A549 (cell line): Measurements from ENCODE around the gene MS4A4E. TPM values are rescaled to one million over a fixed set of nuclear protein-coding genes. Genes with fewer than 3 reads are reported as not detected.
"Not testable (repeated sequence)": the region's sequence is repeated elsewhere in the genome, so short reads cannot be mapped to it uniquely, and the experiment has no call there.

ENCODE experiments used
- ATAC-seq, 2 experiments: fragments of 200-7000 bp in 1 of 2; fragments of >200 bp in 1 of 2; cut with Nextera tagmentation in 1 of 2; cut with Tn5 transposase in 1 of 2; 3 replicates each; pipeline versions ENCODE4 v1.8.0 to v1.9.1; 2018 to 2020; ENCODE audit warnings: mild to moderate bottlenecking in 1 of 2, moderate library complexity in 1 of 2
- CTCF ChIA-PET: fragments of 300-600 bp; sonication (Branson Sonifier 250); formaldehyde crosslinking; extraction: SDS; loops from one replicate; lab custom pipeline; 2021; ENCODE audit warnings: antibody characterized with exemption, inconsistent platforms; lab: Yijun Ruan, JAX
- POLR2A ChIA-PET: fragments of 350-600 bp; formaldehyde crosslinking; extraction: SDS; loops from one replicate; lab custom pipeline; 2021; ENCODE audit warnings: antibody characterized with exemption, inconsistent platforms; lab: Yijun Ruan, JAX
- DNase-seq, 2 experiments: peaks; one replicate each; pipeline versions ENCODE4 v3.0.0 to v3.0.0-alpha.2; 2011 to 2016; ENCODE audit warnings: low read depth in 1 of 2, low spot score in 1 of 2
- FAIRE-seq: peaks from 2 replicates; lab custom pipeline; 2011; peaks lifted over from hg19 to GRCh38; lab: Jason Lieb, UNC
- H3K27ac ChIP-seq, 2 experiments: fragments of >200 bp; sonication (Bioruptor Twin); formaldehyde crosslinking; 3 replicates each; pipeline ENCODE4 v1.5.1; 2016 to 2017
- H3K4me1 ChIP-seq: fragments of >200 bp; sonication (Bioruptor Twin); formaldehyde crosslinking; 3 replicates; pipeline ENCODE4 v1.6.1; 2016
- H3K4me2 ChIP-seq: fragments of >200 bp; sonication (Bioruptor Twin); formaldehyde crosslinking; 3 replicates; pipeline ENCODE4 v1.6.1; 2016
- H3K4me3 ChIP-seq: fragments of >200 bp; sonication (Bioruptor Twin); formaldehyde crosslinking; 3 replicates; pipeline ENCODE4 v1.5.1; 2016
- H3K9me3 ChIP-seq: fragments of >200 bp; sonication (Bioruptor Twin); formaldehyde crosslinking; 3 replicates; pipeline ENCODE4 v1.6.1; 2016
- ATOH8 ChIP-seq: fragments of 250-450 bp; sonication (Bioruptor Pico); IDR thresholded peaks from 2 replicates; pipeline ENCODE4 v1.5.0; 2020; ENCODE audit warnings: low read depth, mild to moderate bottlenecking, moderate library complexity
- BCL3 ChIP-seq: fragments of >200 bp; sonication (Bioruptor Twin); formaldehyde crosslinking; IDR thresholded peaks from 3 replicates; pipeline ENCODE4 v1.6.1; 2016
- CTCF ChIP-seq: fragments of >200 bp; sonication (Bioruptor Twin); formaldehyde crosslinking; IDR thresholded peaks from 3 replicates; pipeline ENCODE4 v1.5.1; 2016
- ELK1 ChIP-seq: fragments of 150-350 bp; IDR thresholded peaks from 2 replicates; pipeline ENCODE4 v1.6.1; 2014; ENCODE audit warnings: low read depth, mild to moderate bottlenecking, low read length
- EP300 ChIP-seq, 2 experiments: fragments of >200 bp; sonication (Bioruptor Twin); formaldehyde crosslinking; IDR thresholded peaks; 2 replicates in 1 of 2; 3 replicates in 1 of 2; pipeline ENCODE4 v1.6.1; 2016 to 2017
- ESRRA ChIP-seq: fragments of 150-350 bp; IDR thresholded peaks from 2 replicates; pipeline ENCODE4 v1.6.1; 2014; ENCODE audit warnings: mild to moderate bottlenecking, low read length, borderline replicate concordance
- GATA3 ChIP-seq: IDR thresholded peaks from 2 replicates; pipeline ENCODE4 v1.6.1; 2012; ENCODE audit warnings: borderline replicate concordance
- HEYL ChIP-seq: fragments of 250-450 bp; sonication (Bioruptor Pico); IDR thresholded peaks from 2 replicates; pipeline ENCODE4 v1.8.0; 2021; ENCODE audit warnings: mild to moderate bottlenecking, moderate library complexity
- HMGXB4 ChIP-seq: fragments of 250-450 bp; sonication (Bioruptor Pico); IDR thresholded peaks from 2 replicates; pipeline ENCODE4 v1.5.0; 2021; ENCODE audit warnings: mild to moderate bottlenecking, moderate library complexity, borderline replicate concordance
- HOXA7 ChIP-seq: fragments of 250-450 bp; sonication (Bioruptor Pico); IDR thresholded peaks from 2 replicates; pipeline ENCODE4 v1.5.0; 2020; ENCODE audit warnings: mild to moderate bottlenecking, moderate library complexity
- NPAS2 ChIP-seq: fragments of 250-450 bp; sonication (Bioruptor Pico); IDR thresholded peaks from 2 replicates; pipeline ENCODE4 v1.8.0; 2022; ENCODE audit warnings: mild to moderate bottlenecking, moderate library complexity, borderline replicate concordance
- RCOR1 ChIP-seq: fragments of 150-350 bp; IDR thresholded peaks from 2 replicates; pipeline ENCODE4 v1.6.1; 2014; ENCODE audit warnings: antibody characterized with exemption, low read length, low read depth
- SMC3 ChIP-seq: fragments of >200 bp; sonication (Bioruptor Twin); formaldehyde crosslinking; IDR thresholded peaks from 3 replicates; pipeline ENCODE4 v1.6.1; 2018; ENCODE audit warnings: inconsistent platforms
- TFCP2L1 ChIP-seq: fragments of 250-450 bp; sonication (Bioruptor Pico); IDR thresholded peaks from 2 replicates; pipeline ENCODE4 v1.5.0; 2021; ENCODE audit warnings: mild to moderate bottlenecking
- TP53 ChIP-seq: fragments of 250-450 bp; sonication (Bioruptor Pico); IDR thresholded peaks from 2 replicates; pipeline ENCODE4 v1.5.0; 2021; ENCODE audit warnings: mild to moderate bottlenecking, moderate library complexity
- ZFP36 ChIP-seq: fragments of 450-650 bp; IDR thresholded peaks from 2 replicates; pipeline ENCODE4 v1.6.1; 2014; ENCODE audit warnings: borderline replicate concordance; ENCODE audit not compliant: partially characterized antibody
- WGBS: methylation state at CpG from one replicate; pipeline ENCODE4 v1.1.6; 2017; ENCODE audit errors: missing lambda C conversion rate; 5-methylcytosine and 5-hydroxymethylcytosine counted together
- polyA minus RNA-seq: library from RNA; depleted of rRNA, polyadenylated mRNA; stranded (reverse); fragments of >200 nt; gene quantifications from 2 replicates; pipeline ENCODE4 v1.2.3, GENCODE V29; 2011; rRNA and poly(A)+ RNA removed
- polyA plus RNA-seq, 4 experiments: library from polyadenylated mRNA; depleted of rRNA in 3 of 4; stranded (reverse); fragments of >200 nt; fragmentation: RNase III in 1 of 4; extraction: RNeasy Plus Mini Kit Qiagen cat#74134 plus additional on column Dnase treatment in 1 of 4; gene quantifications; 2 replicates in 3 of 4; 3 replicates in 1 of 4; pipeline ENCODE4 v1.2.3, GENCODE V29; 2011 to 2017

MS4A4E gene
- polyA plus RNA-seq (2011; rRNA removed) = not detected in 2 replicates
- not detected in 2 replicates for polyA plus RNA-seq (2012; cell fraction: cytosol; rRNA removed)
- polyA plus RNA-seq (2012; cell fraction: nucleus; rRNA removed) = not detected in 2 replicates
- not detected in 3 replicates for polyA plus RNA-seq (2017; fragmentation: RNase III; extraction: RNeasy Plus Mini Kit Qiagen cat#74134 plus additional on column Dnase treatment)
- polyA minus RNA-seq = not detected in 2 replicates

- Histone ChIP-seq H3K9me3 (no peaks in the 10 kb centered on the region), H3K4me2 (no peak within 1 kb of the TSS), H3K27ac (no peak within 1 kb of the TSS), H3K4me1 (no peaks in the 10 kb centered on the region), H3K4me3 (no peak within 1 kb of the TSS)
- ChIA-PET POLR2A (no interaction called here), CTCF (no interaction called here)
- ATAC-seq (no peak), DNase-seq (no peak), FAIRE-seq (no peak)
- no peak for TF ChIP-seq CTCF
- no peak for TF ChIP-seq ATOH8 (CRISPR knock-in tag)
- no peak for TF ChIP-seq ELK1
- no peak for TF ChIP-seq HMGXB4 (CRISPR knock-in tag)
- no peak for TF ChIP-seq ESRRA
- TF ChIP-seq EP300 (IDR thresholded peaks at IDR 0.05) = no peak
- no peak for TF ChIP-seq RCOR1
- WGBS = 45% methylated on average over 5 of the region's 5 CpGs
These were observed at the start of gene MS4A4E for GRCh38 chr11:60242740-60243239. MS4A4E (minus strand) TSS chr11:60243137; CDS start chr11:60230055, 13,082 bp downstream.

GRCh38 chr11:60292145-60292544 is 49.2 kb upstream of the MS4A4E start:
- ChIA-PET CTCF (interaction anchor here (1.3 kb wide), 1 partner anchor 27 kb away, joined by 4 read pairs; no protein-coding TSS in a partner anchor), POLR2A (no interaction called here)
- DNase-seq = no peak
- FAIRE-seq = no peak
- no peak for ATAC-seq
- Histone ChIP-seq H3K9me3 (no peaks in the 10 kb centered on the region), H3K27ac (no peak overlapping the region), H3K4me2 (no peak overlapping the region), H3K4me3 (no peak overlapping the region), H3K4me1 (no peaks in the 10 kb centered on the region)
- TF ChIP-seq NPAS2 (no peak), SMC3 (no peak), HEYL (CRISPR knock-in tag) (no peak), GATA3 (no peak), BCL3 (no peak), TFCP2L1 (CRISPR knock-in tag) (no peak)
- WGBS = 0% methylated on average over 2 of the region's 2 CpGs

- Histone ChIP-seq H3K27ac (no peak overlapping the region), H3K4me3 (no peak overlapping the region), H3K9me3 (no peaks in the 10 kb centered on the region), H3K4me1 (no peaks in the 10 kb centered on the region), H3K4me2 (no peak overlapping the region)
- ATAC-seq (no peak), DNase-seq (no peak), FAIRE-seq (no peak)
- ChIA-PET CTCF (no interaction called here), POLR2A (no interaction called here)
- WGBS = 0% methylated on average over 1 of the region's 1 CpG
- TF ChIP-seq HOXA7 (CRISPR knock-in tag) (no peak), ZFP36 (no peak), TP53 (no peak)
- TF ChIP-seq, all 56 proteins: peak for 0
These were observed 45.6 kb upstream of the MS4A4E start for GRCh38 chr11:60288531-60288930.

GRCh38 chr11:60285411-60286126 is 42.6 kb upstream of the MS4A4E start:
- DNase-seq, H3K4me3 ChIP-seq, FAIRE-seq, H3K4me1 ChIP-seq, H3K9me3 ChIP-seq, ATAC-seq, H3K4me2 ChIP-seq, POLR2A ChIA-PET, H3K27ac ChIP-seq: not testable (repeated sequence)
- CTCF ChIA-PET = interaction anchor here (1.0 kb wide), 1 partner anchor 21 kb away, joined by 3 read pairs; no protein-coding TSS in a partner anchor
- 19% methylated on average over 7 of the region's 7 CpGs for WGBS
